ENCODE data around the gene STEAP3.

The STEAP3 gene

DNA sequence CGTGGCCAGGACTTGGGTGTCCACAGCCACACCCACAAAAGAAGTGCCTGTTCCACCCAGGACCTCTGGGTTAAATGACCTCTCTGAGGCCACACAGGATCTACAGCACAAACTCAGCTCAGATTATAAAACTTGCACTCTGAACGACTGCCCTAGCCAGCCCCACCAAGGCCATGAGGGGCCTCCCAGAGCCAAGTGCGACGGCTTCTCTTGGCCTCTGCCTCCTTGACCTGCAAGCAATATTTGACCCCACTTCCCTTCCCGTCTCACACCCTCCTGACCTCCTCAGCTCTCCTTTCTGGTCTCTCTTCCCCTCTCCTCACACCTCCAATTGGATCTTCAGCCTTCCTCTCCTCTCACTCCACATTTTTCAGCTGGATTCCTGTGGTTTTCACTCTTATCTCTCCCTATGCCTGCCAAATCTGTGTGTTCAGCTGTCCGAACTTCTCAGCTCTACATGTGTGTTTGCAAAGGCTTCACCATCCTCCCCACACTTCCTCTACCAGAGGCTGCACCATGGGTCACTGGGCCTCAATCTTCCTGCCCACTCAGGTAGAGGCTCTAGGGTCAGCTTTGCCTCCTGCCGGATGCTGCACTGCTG is 25.3 kb upstream of the STEAP3 start:
- DNase-seq, result no peak
- no peak for ATAC-seq

DNA sequence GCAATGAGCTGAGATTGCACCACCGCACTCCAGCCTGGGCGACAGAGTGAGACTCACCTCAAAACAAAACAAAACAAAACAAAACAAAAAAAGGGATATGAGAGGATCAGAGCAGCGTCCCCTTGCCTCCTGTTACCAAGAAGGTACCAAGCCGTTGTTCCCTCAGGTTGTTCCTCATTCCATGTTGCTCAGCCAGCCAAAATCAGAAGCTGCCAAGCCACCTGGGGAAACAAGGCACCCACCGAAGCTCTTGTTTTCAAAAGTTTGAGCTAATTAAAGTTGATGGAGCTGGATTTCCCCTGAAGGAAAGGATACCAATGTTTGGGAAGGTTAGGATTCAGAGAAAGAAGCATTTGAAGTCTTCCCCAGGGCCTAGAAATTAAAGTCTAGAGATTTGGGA is 21.8 kb upstream of the STEAP3 start:
- no peak for DNase-seq
- ATAC-seq, result no peak

DNA sequence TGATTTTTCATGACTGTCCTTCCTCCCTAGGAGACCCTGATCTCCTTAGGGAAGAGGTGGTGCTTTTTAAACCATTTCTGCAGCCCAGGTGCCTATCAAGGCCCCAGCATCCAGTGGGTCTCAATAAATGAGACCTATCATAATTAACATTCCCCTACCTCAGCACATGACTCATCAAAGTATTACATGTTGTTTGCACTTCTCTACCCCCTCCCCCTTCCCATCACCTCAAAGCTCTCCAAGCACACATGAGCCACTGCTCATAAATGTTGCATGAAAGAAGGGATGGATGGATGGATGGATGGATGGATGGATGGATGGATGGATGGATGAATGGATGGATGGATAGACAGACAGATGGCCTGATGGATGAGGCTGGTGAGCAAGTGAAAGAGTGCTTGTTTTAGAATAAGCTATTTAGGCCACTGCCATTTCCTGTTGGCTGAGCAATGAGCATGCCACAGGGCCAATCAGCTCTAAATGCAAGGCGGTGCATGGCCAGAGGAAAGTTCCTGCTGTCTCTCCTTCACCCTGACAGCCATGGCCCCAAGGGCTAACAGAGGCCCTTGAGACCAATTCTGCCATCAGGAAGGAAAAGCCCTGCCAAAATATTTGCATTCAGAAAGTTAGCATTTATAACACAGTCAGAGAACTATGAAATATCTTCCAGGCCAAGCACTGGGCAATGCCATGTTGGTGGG is 20.9 kb upstream of the STEAP3 start:
- ATAC-seq (no peak), DNase-seq (no peak)

DNA sequence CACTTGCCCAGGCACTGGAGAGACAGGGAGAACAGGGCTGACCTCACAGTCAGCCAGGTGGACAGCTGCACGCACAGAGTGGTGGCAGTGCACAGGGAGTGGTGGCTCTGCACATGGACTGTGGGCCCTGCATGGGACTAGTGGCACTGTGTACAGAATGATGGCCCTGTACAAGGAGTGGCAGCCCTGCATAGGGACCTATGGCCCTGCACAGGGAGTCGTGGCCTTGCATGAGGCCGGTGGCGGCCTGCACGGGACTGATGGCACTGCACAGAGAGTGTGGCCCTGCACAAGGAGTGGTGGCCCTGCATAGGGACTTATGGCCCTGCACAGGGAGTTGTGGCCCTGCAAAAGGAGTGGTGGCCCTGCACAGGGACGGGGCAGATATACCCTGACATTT is 19.1 kb upstream of the STEAP3 start:
- ATAC-seq, result no peak

DNA sequence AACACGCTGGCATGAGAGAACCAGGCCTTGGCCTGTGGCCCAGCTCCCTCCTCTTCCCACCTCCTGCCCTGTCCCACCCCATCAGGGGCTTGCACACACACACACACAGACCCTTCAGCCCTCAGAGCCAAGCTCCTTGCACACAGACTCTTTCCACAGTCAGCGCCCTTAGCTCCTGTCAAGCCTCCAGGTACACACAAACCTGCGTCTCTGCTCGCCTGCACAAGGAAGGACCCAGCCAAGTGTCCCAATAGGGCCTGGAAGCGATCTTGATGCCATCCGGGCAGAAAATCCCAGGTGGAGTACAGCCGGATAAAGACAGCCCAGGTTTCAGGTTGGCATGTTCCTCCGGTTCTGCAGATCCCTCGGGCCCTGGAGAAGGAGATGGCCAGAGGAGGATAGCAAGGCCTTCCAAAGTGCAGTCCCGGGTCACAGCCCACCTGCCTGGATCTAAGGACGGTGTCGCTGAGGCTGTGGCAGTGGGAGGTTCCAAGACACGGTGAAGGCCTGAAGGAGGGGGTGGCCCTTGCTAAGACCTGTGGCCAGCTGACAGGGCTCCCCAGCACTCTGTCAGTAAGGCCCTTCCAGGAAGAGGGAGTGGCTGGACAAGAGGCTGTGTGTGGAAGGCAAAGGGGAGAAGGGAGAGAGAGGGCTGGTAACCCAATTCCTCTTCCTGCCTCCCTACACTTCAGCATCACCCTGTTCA is 18.5 kb upstream of the STEAP3 start:
- DNase-seq (no peak), ATAC-seq (no peak)

More for the DNA sequence above, 19.1 kb upstream of the STEAP3 start:
- no peak for DNase-seq

DNA sequence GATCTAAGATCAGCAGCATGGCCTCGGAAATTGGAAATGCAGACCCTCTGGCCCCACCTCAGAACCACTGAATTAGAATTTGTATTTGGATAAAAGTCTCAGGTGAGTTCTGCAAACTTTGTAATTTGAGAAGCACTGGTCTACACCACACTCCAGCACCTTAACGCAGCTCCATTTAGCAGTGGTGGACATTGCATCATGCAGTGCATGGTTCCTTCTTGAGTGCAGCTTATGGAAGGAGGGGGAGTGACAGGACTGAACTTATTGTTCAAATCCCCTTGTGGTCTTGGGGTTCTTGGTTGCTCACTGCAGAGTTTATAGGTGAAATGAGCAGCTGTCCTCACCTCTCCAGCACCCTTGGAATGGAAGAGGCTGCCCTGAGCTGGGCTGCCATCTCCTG is 17.4 kb upstream of the STEAP3 start:
- no peak for ATAC-seq
- DNase-seq, result no peak

DNA sequence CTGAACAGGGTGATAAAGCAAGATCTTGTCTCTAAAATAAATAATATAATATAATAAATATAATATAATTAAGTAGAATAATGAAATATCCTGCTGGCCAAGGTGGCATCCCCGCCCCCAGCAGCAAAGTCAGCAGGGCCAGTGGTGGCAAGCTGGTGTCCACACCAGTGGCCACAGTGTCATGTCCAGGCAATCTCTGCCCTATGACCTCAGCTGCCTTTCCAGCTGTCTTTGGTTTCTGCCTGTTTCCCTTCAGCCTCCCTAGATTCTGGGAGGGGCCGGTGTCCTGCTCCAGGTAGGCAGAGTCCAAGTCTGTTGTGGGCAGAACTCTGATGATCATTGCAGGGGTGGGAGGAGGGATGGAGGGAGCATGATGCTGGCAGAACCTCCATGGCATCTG is 16.2 kb upstream of the STEAP3 start:
- DNase-seq, result no peak
- no peak for ATAC-seq

DNA sequence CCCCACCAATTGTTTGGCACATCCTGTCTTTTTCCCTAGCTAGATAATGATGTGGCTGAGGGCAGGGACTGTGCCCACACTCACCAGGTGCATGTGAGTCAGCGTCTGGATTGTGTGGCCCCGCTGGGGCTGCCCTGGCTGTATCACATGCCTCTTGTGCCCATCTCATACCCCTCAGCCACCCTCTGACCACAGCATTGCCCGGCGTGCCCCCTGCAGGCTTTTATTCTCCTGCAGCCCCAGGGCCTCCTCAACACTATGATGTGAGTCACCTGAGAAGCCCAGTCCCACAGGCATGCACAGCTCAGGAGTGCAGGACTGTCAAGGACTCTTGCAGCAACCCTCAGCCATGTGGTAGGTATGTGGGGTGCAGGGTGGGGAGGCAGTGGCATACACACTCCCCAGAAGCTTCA is 14.8 kb upstream of the STEAP3 start:
- DNase-seq (no peak), ATAC-seq (no peak)

DNA sequence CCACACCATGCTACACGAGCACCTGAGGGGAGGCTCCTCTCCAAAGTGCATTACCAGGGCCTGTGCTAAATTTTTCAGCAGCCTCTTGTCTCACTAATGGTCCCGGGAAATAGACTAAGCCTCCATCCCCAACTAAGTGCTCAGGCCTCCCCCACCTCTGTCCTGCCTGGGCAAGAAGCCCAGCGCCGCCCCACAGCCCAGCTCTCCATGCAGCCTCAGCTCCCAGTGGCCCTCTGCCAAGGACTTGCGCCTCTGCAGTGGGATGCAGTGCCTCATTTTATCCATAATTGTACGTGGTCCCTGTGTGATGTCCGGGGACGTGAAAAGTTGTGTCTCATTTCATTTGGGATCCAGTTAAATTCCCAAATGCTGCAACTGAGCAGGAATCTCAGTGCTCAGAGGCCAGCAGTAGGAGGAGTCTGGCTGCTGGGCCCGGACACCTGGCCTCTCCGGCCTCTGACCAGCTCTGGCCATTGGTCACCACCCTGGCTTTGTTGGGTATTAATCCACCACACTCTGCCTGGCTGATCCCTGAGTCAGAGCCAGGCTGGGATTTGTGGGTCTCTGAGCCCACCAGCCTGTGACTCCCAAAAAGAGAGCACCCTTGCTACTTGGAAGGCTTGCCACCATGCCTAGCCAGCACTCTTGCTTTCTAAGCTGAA is 11.4 kb upstream of the STEAP3 start:
- ATAC-seq (no peak), DNase-seq (no peak)

DNA sequence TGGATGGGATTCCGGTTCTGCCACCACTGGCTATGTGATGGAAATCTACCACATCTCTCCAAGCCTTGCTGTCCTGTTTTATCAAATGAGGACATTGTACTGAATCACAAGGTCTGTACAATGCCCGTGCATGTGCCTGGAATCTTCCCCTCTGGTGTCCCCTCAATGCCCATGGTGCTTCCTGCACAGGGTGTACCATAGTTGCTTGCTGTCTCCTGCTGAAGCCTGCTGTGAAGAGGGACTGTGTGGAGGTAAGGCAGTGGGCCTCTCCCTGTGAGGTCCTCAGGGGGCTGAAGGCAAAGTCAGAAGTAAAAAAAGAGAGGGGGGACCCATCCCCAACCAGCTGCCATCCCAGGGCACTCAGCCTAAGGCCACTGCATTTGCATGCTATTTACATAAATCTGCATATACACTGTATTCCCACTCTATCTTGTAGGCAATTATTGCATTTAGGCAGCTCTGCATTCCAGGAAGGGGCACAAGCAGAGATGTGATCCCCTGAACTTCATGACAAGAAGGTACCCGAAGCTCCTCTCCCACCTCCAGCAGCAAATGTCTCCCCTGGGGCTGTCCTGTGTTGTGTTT is 9.1 kb upstream of the STEAP3 start:
- ATAC-seq, result no peak
- no peak for DNase-seq

DNA sequence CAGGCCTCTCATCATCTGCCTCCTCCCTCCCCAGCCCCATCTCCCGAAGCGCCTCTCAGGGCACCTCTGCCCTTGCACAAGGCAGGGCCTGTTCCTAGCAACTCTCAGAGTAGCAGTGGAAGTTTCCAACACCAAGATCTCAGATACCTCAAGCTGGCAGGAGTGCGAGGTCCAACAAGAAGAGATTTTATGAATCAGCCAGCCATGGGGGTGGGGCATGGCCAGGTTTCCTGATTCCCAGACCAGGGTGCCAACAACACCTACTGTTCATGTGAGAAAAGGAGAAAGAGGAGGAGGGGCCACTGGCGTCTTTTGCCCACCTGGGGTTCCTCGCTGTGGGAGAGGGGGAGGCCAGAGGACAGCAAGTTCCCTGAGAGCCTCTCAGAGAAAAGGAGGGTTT is 6.6 kb upstream of the STEAP3 start:
- ATAC-seq, result no peak
- DNase-seq, result no peak

DNA sequence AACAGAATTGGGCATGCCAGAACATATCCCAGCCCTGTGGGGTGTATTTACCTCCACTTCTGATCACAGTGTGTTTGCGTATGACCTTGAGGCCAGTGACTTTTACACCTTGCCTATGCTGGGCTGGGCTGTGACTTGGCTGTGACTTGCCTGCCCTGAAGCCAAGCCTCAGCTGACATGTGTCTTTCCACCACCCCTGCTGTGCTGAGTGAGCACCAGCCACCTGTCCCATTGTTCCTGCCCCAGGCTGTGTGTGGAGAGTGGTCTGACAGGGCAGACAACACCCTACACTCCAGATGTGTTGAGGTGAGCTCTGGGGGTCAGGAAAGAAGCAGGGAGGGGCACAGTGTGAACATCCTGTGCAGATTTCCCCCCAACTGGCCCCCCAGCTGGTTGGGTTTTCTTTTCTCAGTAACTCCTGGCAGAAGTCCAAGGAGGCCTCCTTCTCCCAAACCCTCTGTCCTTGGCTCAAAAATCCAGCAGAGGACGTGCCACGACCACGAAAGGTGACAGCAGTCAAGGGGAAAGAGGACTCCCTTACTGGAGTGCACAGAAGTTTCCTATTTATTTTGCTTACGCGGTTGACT is 5.1 kb upstream of the STEAP3 start:
- DNase-seq, result no peak
- ATAC-seq, result no peak

DNA sequence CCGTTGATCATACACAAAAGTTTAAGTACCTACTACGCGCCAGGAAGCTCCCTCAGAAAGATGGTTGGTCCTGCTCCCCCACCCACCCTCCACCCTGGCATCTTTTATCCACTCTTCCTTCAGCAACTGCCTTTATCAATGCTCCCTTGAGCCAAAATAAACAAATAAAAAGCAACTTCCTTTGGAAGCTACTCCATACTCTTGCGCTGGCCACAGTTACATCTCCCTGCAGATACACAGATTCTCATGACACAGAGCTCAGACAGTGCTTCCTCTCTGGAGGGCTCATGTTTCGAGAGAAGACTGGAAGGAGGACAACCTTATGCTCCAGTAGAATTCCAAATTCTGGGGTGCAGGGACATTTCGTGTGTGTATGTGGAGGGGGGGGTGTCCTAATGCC is 3.8 kb upstream of the STEAP3 start:
- ATAC-seq, result no peak
- no peak for DNase-seq

DNA sequence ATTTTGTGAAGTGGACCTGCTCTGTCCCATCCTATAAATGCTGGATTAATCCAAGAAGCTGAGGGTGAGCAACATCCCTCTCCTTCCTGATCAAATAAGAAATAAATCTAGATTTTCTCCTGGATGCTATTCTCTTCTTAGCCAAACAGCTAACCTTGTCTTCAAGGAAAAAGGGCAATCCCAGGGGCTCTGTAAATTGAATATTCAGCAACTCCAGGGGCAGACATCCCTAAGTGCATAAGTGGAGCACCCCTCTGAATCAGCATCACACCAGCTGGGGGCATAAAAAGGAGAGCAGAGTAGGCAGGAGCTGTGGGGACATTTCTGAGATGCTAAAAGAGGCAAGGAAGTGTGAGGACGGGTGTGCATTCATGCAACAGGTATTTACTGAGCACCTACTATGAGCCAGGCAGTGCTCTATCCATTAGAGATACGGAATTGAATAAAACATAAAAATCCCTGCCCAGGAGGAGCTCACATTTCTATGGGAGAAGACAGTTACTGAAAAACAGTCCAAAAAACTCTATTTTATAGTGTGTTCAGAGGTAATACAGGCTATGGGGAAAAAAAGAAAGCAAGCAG is 2.8 kb upstream of the STEAP3 start:
- no peak for ATAC-seq
- DNase-seq, result no peak

DNA sequence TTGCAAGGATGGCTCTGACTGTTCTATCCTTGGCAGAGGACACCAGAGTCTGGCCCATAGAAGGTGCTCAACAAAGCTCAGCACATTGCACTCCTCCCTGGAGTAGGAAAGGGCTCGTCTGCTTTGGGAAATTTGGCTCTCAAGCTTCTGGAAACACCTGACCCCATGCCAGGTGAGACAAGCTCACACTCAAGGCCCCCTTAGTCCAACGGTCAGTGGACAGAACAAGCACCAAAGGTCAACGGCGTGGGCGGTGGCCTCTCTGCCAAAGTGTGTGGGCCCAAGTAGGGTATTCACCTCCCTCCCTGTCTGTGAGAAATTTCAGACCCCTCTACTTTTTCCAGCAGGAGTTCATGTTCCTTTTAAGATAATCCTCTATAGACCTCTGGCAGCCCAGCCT is 2.0 kb upstream of the STEAP3 start:
- ATAC-seq (no peak), DNase-seq (no peak)

DNA sequence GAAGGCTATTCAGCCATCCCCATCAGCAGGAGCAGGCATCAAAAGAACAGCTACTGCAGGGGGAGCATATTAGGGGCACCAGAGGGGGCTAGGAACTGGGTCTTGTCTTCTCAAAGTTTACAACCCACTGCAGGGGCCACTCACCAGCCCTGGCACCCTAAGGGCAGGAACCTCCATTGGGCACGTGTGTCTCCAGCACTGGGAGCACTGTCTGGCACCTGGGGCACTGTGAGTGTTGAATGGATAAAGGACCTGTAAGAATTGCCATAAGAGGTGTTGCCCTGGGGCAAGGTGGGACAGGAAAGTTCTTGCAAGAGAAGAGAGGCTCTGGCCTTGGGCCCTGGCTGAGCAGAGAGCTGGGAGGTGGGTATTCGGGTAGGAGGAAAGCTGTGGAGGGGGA is 1.4 kb upstream of the STEAP3 start:
- ATAC-seq (no peak), DNase-seq (no peak)

DNA sequence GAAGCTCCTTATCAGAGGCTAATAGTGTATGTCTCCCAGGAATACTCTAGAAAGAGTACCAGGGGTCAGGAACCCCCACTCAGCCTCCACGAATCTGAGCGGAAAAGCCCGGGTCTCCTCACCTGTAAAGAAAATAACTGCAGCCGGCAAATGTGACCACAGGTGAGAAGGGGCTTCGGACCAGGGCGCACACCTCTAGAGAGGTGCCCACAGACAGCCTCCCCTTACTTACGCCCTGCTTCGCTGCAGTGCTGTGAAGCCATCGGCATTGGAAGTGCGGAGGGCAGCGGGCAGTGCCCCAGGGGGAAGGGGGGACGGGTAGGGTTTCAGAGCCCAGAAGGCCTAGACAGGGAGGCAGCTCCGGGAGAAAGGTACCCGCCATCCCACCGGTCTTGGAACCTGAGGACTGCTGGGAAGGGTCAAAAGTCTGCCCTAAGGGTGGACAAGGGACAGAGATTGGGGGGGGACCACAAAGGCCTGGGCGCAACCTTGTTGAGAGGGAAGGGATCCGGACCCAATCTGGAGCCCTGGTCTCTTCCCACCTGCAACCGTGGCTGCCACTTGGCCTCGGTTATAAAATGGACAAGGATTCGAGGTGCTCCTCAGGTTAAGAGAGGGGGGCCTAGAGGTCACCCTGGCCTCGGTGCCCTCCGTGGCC is 642 bp upstream of the STEAP3 start:
- DNase-seq, result no peak
- no peak for ATAC-seq

DNA sequence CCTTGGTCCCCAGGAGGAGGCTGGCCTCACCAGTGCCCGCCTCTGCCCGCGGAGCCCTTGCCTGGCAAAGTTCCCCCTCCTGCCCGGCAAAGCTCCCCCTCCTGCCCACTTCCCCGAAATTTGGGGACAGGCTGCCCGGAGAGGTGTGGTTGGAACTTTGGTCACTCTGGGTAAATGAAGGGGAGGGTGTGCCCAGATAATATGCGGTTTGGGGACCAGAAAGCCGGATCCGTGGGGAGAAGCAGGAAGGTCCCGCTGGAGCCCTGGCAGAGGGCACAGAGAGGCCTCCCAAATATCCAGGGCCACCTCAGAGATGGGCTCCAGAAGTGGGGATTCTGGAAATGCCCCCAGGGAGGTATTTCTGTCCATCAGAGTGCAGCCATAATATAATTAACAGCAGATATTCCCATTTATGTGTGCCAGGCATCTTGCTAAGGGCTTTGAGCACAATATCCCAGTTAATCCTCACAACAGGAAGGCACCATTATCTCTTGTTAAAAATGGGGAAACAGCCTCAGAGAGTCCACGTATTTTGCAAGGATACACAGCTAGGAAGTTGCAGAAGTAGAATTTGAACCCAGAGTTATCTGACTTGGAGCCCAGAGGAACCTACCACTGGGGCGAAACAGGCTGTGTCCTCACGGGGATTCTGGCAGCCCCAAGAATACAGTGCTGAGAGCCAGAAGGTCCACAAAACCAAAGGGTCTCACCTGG is 914 bp downstream of the STEAP3 start:
- DNase-seq (no peak), ATAC-seq (no peak)

DNA sequence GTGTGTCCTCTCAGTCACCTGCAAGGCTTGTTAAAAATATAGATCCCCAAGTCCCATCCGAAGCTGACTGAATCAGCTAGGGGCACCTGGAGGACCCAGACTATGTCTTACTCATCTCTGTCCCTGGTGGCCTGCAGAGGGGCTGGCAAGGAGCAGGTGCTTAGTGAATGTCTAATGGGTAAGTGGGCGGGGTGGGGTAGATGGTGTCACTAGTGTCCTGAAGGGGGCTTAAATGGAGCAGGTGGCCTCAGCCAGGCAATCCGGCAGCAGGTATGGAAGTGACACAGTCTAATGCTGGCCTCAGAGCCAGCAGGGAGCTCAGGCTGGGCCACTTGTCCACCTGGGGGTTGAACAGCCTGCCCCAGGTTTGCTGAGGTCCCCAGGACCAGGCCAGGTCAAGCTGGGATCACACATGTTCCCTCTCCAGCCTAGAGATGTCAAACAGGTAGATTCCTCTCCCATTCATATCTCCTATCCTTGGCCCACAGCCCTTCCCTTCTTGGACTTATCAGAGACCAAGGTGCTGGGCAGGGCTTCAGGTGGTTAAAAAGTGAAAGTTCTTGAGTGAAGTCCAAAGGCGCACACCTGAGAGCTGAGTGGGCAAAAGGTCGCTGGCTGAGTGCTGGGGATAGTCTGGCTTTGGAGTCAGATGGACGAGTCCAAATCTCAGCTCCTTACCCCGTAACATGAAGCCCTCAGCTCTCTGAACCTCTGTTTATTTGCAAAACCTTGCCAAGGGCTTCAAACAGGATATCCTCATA is 1.7 kb downstream of the STEAP3 start:
- no peak for ATAC-seq
- no peak for DNase-seq

DNA sequence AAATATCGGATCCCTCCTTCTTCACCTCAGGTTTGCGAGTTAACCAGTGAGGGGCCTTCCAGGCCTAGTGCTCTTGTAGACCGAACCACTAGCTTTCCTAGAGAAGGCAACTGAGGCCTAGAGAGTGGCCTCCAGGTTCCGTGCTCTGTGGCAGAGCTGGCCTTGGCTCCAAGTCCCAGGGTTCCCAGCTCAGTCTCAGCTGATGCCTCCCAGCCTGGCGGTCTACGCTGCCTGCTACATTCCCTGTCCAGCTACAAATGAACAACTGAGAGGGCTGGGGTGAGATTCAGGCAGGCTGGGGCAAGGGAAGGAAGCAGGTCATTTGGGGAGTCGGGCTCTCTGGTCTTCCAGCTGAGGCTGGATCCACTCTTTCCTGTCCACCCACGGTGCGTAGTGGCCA is 2.3 kb downstream of the STEAP3 start:
- DNase-seq (no peak), ATAC-seq (no peak)

All from stimulated activated naive CD8-positive, alpha-beta T cell treated with anti-CD3 and anti-CD28 coated beads, Interleukin-15, Interleukin-2, amounts not matched to agents 100 U/mL and 50 U/mL, for 24 hours (primary cell).